B cell (primary cell): Measurements from ENCODE around the gene ZNF440. TPM values are rescaled to one million over a fixed set of nuclear protein-coding genes. Genes with fewer than 3 reads are reported as not detected.

Experiments
- ATAC-seq: fragments of 200-7000 bp; cut with Tn5 transposase; one replicate; pipeline ENCODE4 v1.10.0; 2021; ENCODE audit warnings: low read depth, mild to moderate bottlenecking, moderate number of reproducible peaks, moderate library complexity
- CTCF ChIA-PET: fragments of 350-600 bp; sonication (Branson Sonifier 250); formaldehyde crosslinking; loops from one replicate; lab custom pipeline; 2021; ENCODE audit warnings: antibody characterized with exemption, inconsistent platforms; lab: Charles Lee
- POLR2A ChIA-PET: fragments of 350-600 bp; sonication (Branson Sonifier 250); formaldehyde crosslinking; loops from one replicate; lab custom pipeline; 2021; ENCODE audit warnings: antibody characterized with exemption; lab: Charles Lee
- DNase-seq: peaks from one replicate; pipeline ENCODE4 v3.0.0; 2013
- H2AFZ ChIP-seq: 2 replicates; pipeline ENCODE4 v1.6.1; 2012; ENCODE audit warnings: mild to moderate bottlenecking, low read depth, low read length; ENCODE audit not compliant: insufficient read depth, poor library complexity, severe bottlenecking
- H3K27ac ChIP-seq, 2 donors: 1 replicate in 1 of 2; 2 replicates in 1 of 2; pipeline ENCODE4 v1.5.1; 2012 to 2013; ENCODE audit warnings: low read length in 2 of 2, mild to moderate bottlenecking in 2 of 2, moderate library complexity in 1 of 2
- H3K27me3 ChIP-seq, 4 experiments: fragments of 200-600 bp in 1 of 4; sonication (generic) in 1 of 4; replicated peaks in 1 of 4; 1 replicate in 2 of 4; 2 replicates in 2 of 4; pipeline versions ENCODE4 v1.6.1 to v1.7.0; 2013 to 2016; ENCODE audit warnings: low read length in 3 of 4, mild to moderate bottlenecking in 2 of 4, mixed read lengths in 1 of 4, moderate library complexity in 1 of 4; ENCODE audit not compliant: insufficient read depth in 4 of 4, control insufficient read depth in 3 of 4; ENCODE audit errors: control extremely low read depth in 1 of 4
- H3K36me3 ChIP-seq, 2 experiments: replicated peaks in 1 of 2; 1 replicate in 1 of 2; 2 replicates in 1 of 2; pipeline versions ENCODE4 v1.6.1 to v1.7.1; 2013; ENCODE audit warnings: low read length in 1 of 2; ENCODE audit not compliant: insufficient read depth in 2 of 2, control insufficient read depth in 1 of 2; ENCODE audit errors: control extremely low read depth in 1 of 2, extremely low read depth in 1 of 2
- H3K4me1 ChIP-seq, 2 donors: fragments of 200-600 bp in 1 of 2; sonication (generic) in 1 of 2; 1 replicate in 1 of 2; 2 replicates in 1 of 2; pipeline versions ENCODE4 v1.5.1 to v1.6.1; 2013 to 2017; ENCODE audit warnings: low read length in 2 of 2; ENCODE audit not compliant: control insufficient read depth in 2 of 2, insufficient read depth in 2 of 2
- H3K4me2 ChIP-seq: replicated peaks from 2 replicates; pipeline ENCODE3; 2012; ENCODE audit warnings: mild to moderate bottlenecking, low read depth, low read length; ENCODE audit not compliant: poor library complexity, severe bottlenecking
- H3K4me3 ChIP-seq, 5 experiments: fragments of 200-600 bp in 1 of 5; sonication (generic) in 1 of 5; 1 replicate in 3 of 5; 2 replicates in 2 of 5; pipeline versions ENCODE4 v1.5.1 to v1.7.0; 2011 to 2016; ENCODE audit warnings: low read length in 4 of 5, mild to moderate bottlenecking in 4 of 5, low read depth in 2 of 5, control low read depth in 1 of 5, moderate library complexity in 1 of 5; ENCODE audit not compliant: insufficient read depth in 1 of 5; ENCODE audit errors: control extremely low read depth in 1 of 5, extremely low read depth in 1 of 5
- H3K79me2 ChIP-seq: fragments of 200-600 bp; sonication (generic); one replicate; pipeline ENCODE4 v1.6.0; 2016; ENCODE audit warnings: low read length; ENCODE audit not compliant: control insufficient read depth, insufficient read depth
- H3K9ac ChIP-seq: fragments of 200-600 bp; sonication (generic); 2 replicates; pipeline ENCODE4 v1.6.1; 2017; ENCODE audit warnings: mild to moderate bottlenecking, low read length, moderate library complexity
- H3K9me3 ChIP-seq, 3 donors: one replicate each; pipeline versions ENCODE4 v1.6.1 to v1.7.1; 2013; ENCODE audit warnings: low read length in 2 of 3; ENCODE audit not compliant: control insufficient read depth in 2 of 3, insufficient read depth in 1 of 3; ENCODE audit errors: control extremely low read depth in 1 of 3
- H4K20me1 ChIP-seq: 2 replicates; pipeline ENCODE4 v1.6.0; 2012; ENCODE audit warnings: mild to moderate bottlenecking, low read length; ENCODE audit not compliant: insufficient read depth, control insufficient read depth, poor library complexity, severe bottlenecking
- H3K27ac Mint-ChIP-seq: one replicate; pipeline ENCODE4 v1.8.0; 2021; ENCODE audit warnings: mixed read lengths
- H3K27me3 Mint-ChIP-seq: one replicate; pipeline ENCODE4 v1.8.0; 2021; ENCODE audit warnings: mixed read lengths
- H3K4me1 Mint-ChIP-seq: one replicate; pipeline ENCODE4 v1.8.0; 2021; ENCODE audit warnings: mixed read lengths
- H3K4me3 Mint-ChIP-seq: one replicate; pipeline ENCODE4 v1.8.0; 2021; ENCODE audit warnings: mixed read lengths
- H3K9me3 Mint-ChIP-seq: one replicate; pipeline ENCODE4 v1.8.0; 2022; ENCODE audit warnings: mixed read lengths; ENCODE audit not compliant: insufficient read depth
- CTCF ChIP-seq: fragments of 200-600 bp; IDR thresholded peaks from one replicate; pipeline ENCODE4 v1.8.0; 2022; ENCODE audit warnings: antibody characterized with exemption, mild to moderate bottlenecking
- EZH2 ChIP-seq: IDR thresholded peaks from 2 replicates; pipeline ENCODE4 v1.6.1; 2012; ENCODE audit warnings: borderline replicate concordance, low read depth, mild to moderate bottlenecking, moderate library complexity, low read length; ENCODE audit not compliant: insufficient read depth, poor library complexity, severe bottlenecking
- WGBS: methylation state at CpG from one replicate; pipeline ENCODE4 v1.1.5; 2013; ENCODE audit warnings: missing lambda C conversion rate; ENCODE audit not compliant: insufficient coverage; 5-methylcytosine and 5-hydroxymethylcytosine counted together
- intact Hi-C: fragments of 100-400 bp; cut with micrococcal nuclease; formaldehyde crosslinking; loops from one replicate; pipeline ENCODE4 v1.10.0; 2022
- polyA plus RNA-seq: library from polyadenylated mRNA; depleted of rRNA; stranded (reverse); fragments of >200 nt; gene quantifications from 2 replicates; pipeline ENCODE4 v1.2.3, GENCODE V29; 2012
- total RNA-seq, 2 donors: library from RNA; stranded (reverse); fragments of 120-200 nt in 1 of 2; gene quantifications; 1 replicate in 1 of 2; 2 replicates in 1 of 2; pipeline versions ENCODE4 v1.2.3 to v1.2.4, GENCODE V29; 2013 to 2022

ZNF440 gene
- total and polyA plus RNA-seq, 2 donors (not counting 1 experiment from before 2014, with no cell fraction given) = 3.4 to 22.4 TPM

GRCh38 chr19:11848200-11848593, 34.1 kb downstream of the ZNF440 start:
- Histone ChIP-seq H3K36me3 (peaks cover 2 to 15% of the 10 kb centered on the region in 2 experiments), H3K4me3 (peak overlapping the region in 4 of 5 experiments; percentile 79 to 85 (median 83)), H3K9ac (peak overlapping the region; percentile 85), H3K4me2 (peak overlapping the region; percentile 84), H3K27me3 (no peaks in the 10 kb centered on the region), H3K4me1 (peaks cover 20 to 24% of the 10 kb centered on the region in 2 donors), H3K79me2 (peaks cover 35% of the 10 kb centered on the region), H2AFZ (peak overlapping the region; percentile 86), H3K9me3 (peaks cover 0 to 5% (median 0%) of the 10 kb centered on the region in 3 donors), H3K27ac (peak overlapping the region; percentile 45 to 72), H4K20me1 (peaks cover 38% of the 10 kb centered on the region)
- Mint-ChIP-seq H3K27ac (peak overlapping the region; percentile 96), H3K4me3 (peak overlapping the region; percentile 90), H3K4me1 (peaks cover 29% of the 10 kb centered on the region), H3K9me3 (no peaks in the 10 kb centered on the region), H3K27me3 (no peaks in the 10 kb centered on the region)
- ATAC-seq = no peak
- intact Hi-C loops = loop anchor here (1.0 to 2.0 kb wide), 5 partner anchors 34 to 314 kb away; partner anchors contain the start of genes ZNF440, ZNF441, ZNF491 and ZNF700
- WGBS = 37% methylated on average over 10 of the region's 11 CpGs
- CTCF ChIA-PET = interaction anchor here (1.1 to 1.7 kb wide), 8 partner anchors 14 to 293 kb away, joined by 3 to 6 read pairs (median 3); partner anchors contain the start of genes ZNF20 and ZNF491
- TF ChIP-seq EZH2 = no peak
- no peak for TF ChIP-seq CTCF
- POLR2A ChIA-PET = interaction anchor here (0.6 to 1.0 kb wide), 3 partner anchors 76 to 1476 kb away, joined by 3 to 4 read pairs (median 3); partner anchors contain the start of gene ZNF763
- DNase-seq = no peak
